Mammary epithelial cell (primary cell): ENCODE data around the gene CKAP5.

ENCODE experiments used
- CTCF ChIP-seq, 2 donors: IDR thresholded peaks in 1 of 2; conservative IDR thresholded peaks in 1 of 2; 2 replicates each; pipeline ENCODE4 v1.5.1; 2011 to 2012; ENCODE audit warnings: inconsistent platforms in 2 of 2, low read length in 2 of 2, mild to moderate bottlenecking in 2 of 2, control low read depth in 1 of 2, low read depth in 1 of 2; ENCODE audit not compliant: insufficient read depth in 1 of 2; ENCODE audit errors: extremely low read depth in 1 of 2
- EZH2 ChIP-seq: IDR thresholded peaks from 2 replicates; pipeline ENCODE4 v1.6.1; 2012; ENCODE audit warnings: low read length, inconsistent platforms, borderline replicate concordance

DNA sequence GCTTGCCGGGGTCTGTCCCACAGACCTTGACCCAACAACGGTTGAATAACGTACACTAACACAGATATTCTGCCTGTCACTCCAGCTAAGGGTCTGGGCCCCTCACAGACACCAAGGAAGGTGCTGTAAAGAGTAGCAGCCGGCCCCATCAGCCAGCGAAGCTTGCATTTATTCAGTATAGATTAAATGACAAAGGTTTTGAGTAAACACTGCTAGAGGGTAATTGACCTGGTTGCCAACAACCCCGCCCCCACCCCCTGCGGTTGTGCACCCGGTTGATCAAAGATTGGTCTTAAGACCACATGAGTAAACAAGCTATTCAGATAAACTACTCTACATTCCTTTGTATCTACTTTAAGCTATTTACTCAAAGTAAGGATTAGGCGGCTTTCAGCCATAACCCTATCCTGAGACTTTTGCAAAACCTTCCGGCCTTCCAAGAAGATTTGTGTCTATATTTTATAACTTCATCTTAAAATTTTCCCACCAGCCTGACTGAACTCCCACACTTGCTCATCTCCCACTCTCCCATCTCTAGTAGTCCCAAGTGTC lies 4.8 kb upstream of the CKAP5 start:
- TF ChIP-seq CTCF (conservative IDR thresholded peaks at IDR 0.05 in 1 of 2, IDR thresholded peaks at IDR 0.05 in 1 of 2; ENCODE audit: extremely low read depth in 1 of 2, insufficient read depth in 1 of 2, low read depth in 1 of 2, low read length in 2 of 2) (no peak), EZH2 (no peak)
